K562 (cell line): ENCODE measurements around the gene GJE1. TPM values are rescaled to one million over a fixed set of nuclear protein-coding genes. Genes with fewer than 3 reads are reported as not detected.

Experiments used
- BCL6 ChIP-seq: fragments of 250-450 bp; sonication (Bioruptor Pico); IDR thresholded peaks from 2 replicates; pipeline ENCODE4 v1.4.0; 2020
- CAMTA2 ChIP-seq: fragments of 250-450 bp; sonication (Bioruptor Pico); conservative IDR thresholded peaks from 2 replicates; pipeline ENCODE4 v1.5.1; 2022
- DMBX1 ChIP-seq: fragments of 250-450 bp; sonication (Bioruptor Pico); IDR thresholded peaks from 2 replicates; pipeline ENCODE4 v1.8.0; 2022; ENCODE audit warnings: inconsistent platforms, mild to moderate bottlenecking, moderate library complexity, borderline replicate concordance
- DPF2 ChIP-seq: fragments of 450-650 bp; IDR thresholded peaks from 2 replicates; pipeline ENCODE4 v1.6.1; 2016
- HOXB6 ChIP-seq: fragments of 250-450 bp; sonication (Bioruptor Pico); IDR thresholded peaks from 2 replicates; pipeline ENCODE4 v1.5.1; 2022; ENCODE audit warnings: mild to moderate bottlenecking, borderline replicate concordance
- KAT8 ChIP-seq: fragments of 450-650 bp; IDR thresholded peaks from 2 replicates; pipeline ENCODE4 v1.6.1; 2016; ENCODE audit warnings: low read depth, mild to moderate bottlenecking
- MXI1 ChIP-seq: IDR thresholded peaks from 2 replicates; pipeline ENCODE4 v1.6.1; 2011; ENCODE audit warnings: low read depth, mild to moderate bottlenecking, improper control_type of control experiment, low read length
- PHTF2 ChIP-seq: fragments of 250-450 bp; sonication (Bioruptor Pico); IDR thresholded peaks from 2 replicates; pipeline ENCODE4 v1.5.0; 2021; ENCODE audit warnings: mild to moderate bottlenecking
- SETDB1 ChIP-seq: IDR thresholded peaks from one replicate; pipeline ENCODE4 v1.6.1; 2012; ENCODE audit warnings: low read length, control low read depth, inconsistent platforms
- SLC30A9 ChIP-seq: fragments of 250-450 bp; sonication (Bioruptor Pico); IDR thresholded peaks from 2 replicates; pipeline ENCODE4 v1.8.0; 2022; ENCODE audit warnings: mild to moderate bottlenecking, moderate library complexity
- SRSF9 ChIP-seq: fragments of 200-400 bp; formaldehyde crosslinking; IDR thresholded peaks from 2 replicates; pipeline ENCODE4 v1.6.1; 2017; ENCODE audit warnings: low read depth, low read length, borderline replicate concordance
- U2AF1 ChIP-seq: fragments of 200-400 bp; formaldehyde crosslinking; optimal IDR thresholded peaks from 2 replicates; pipeline ENCODE3; 2017; ENCODE audit warnings: mild to moderate bottlenecking, low read depth, low read length, moderate library complexity
- ZKSCAN8 ChIP-seq: fragments of 200-800 bp; sonication (Bioruptor generic); IDR thresholded peaks from 2 replicates; pipeline ENCODE4 v1.6.1; 2016; ENCODE audit warnings: missing genetic modification characterization, missing compliant biosample characterization
- ZNF124 ChIP-seq: sonication (generic); formaldehyde crosslinking; IDR thresholded peaks from 2 replicates; pipeline ENCODE4 v1.8.1; 2022; ENCODE audit warnings: missing genetic modification reagents
- ZNF143 ChIP-seq: sonication (generic); formaldehyde crosslinking; IDR thresholded peaks from 2 replicates; pipeline ENCODE4 v1.9.0; 2022; ENCODE audit warnings: mild to moderate bottlenecking, missing genetic modification reagents
- ZNF707 ChIP-seq: fragments of 250-450 bp; sonication (Bioruptor Pico); conservative IDR thresholded peaks from 2 replicates; pipeline ENCODE4 v1.8.0; 2022; ENCODE audit warnings: inconsistent platforms, mild to moderate bottlenecking, moderate library complexity
- ZNF785 ChIP-seq: fragments of 250-450 bp; sonication (Bioruptor Pico); IDR thresholded peaks from 2 replicates; pipeline ENCODE4 v1.4.0; 2020; ENCODE audit warnings: mild to moderate bottlenecking
- ZSCAN32 ChIP-seq: fragments of 450-650 bp; formaldehyde crosslinking; IDR thresholded peaks from 2 replicates; pipeline ENCODE4 v1.4.0; 2020; ENCODE audit warnings: mild to moderate bottlenecking, moderate library complexity
- polyA plus RNA-seq, 8 experiments: library from polyadenylated mRNA; depleted of rRNA in 4 of 8; stranded (reverse) in 5 of 8; unstranded in 3 of 8; fragments of >200 nt; fragmentation: Nextera tagmentation in 2 of 8; fragmentation: Illumina TruSeq in 1 of 8; extraction: Ambion mirVana in 2 of 8; extraction: Trizol in 1 of 8; gene quantifications; 2 replicates each; pipeline versions ENCODE4 v1.2.1 to v1.2.3, GENCODE V29; 2011 to 2014; ENCODE audit warnings: inconsistent platforms in 1 of 8, missing spikeins in 1 of 8
- total RNA-seq, 7 experiments: library from RNA; depleted of rRNA in 6 of 7; stranded (reverse); fragments of >200 nt in 6 of 7; fragmentation: Illumina TruSeq in 2 of 7; extraction: Trizol in 2 of 7; gene quantifications; 2 replicates each; pipeline versions ENCODE4 v1.2.1 to v1.2.3, GENCODE V29; 2011 to 2021; ENCODE audit warnings: low replicate concordance in 1 of 7
- TF ChIP-seq, protein P1 (sequence below): fragments of 200-400 bp; formaldehyde crosslinking; IDR thresholded peaks from 2 replicates; pipeline ENCODE4 v1.6.1; 2017; ENCODE audit warnings: mild to moderate bottlenecking, low read depth, low read length, moderate library complexity
- TF ChIP-seq, protein P2 (sequence below), 2 experiments: IDR thresholded peaks in 1 of 2; conservative IDR thresholded peaks in 1 of 2; 2 replicates each; pipeline ENCODE4 v1.6.1; 2016; ENCODE audit warnings: low read depth in 2 of 2, mild to moderate bottlenecking in 1 of 2, missing compliant biosample characterization in 1 of 2, missing genetic modification characterization in 1 of 2, moderate library complexity in 1 of 2
- TF ChIP-seq, protein P3 (sequence below): fragments of 450-650 bp; formaldehyde crosslinking; IDR thresholded peaks from 2 replicates; pipeline ENCODE4 v1.4.0; 2020; ENCODE audit warnings: mild to moderate bottlenecking
- TF ChIP-seq, protein P4 (sequence below): fragments of 450-650 bp; formaldehyde crosslinking; IDR thresholded peaks from 2 replicates; pipeline ENCODE4 v1.4.0; 2020; ENCODE audit warnings: mild to moderate bottlenecking, moderate library complexity

GJE1 gene
- total and polyA plus RNA-seq, 9 of the 15 experiments (the other 6 are each of a cell fraction or from before 2014, with no cell fraction given), result not detected

DNA sequence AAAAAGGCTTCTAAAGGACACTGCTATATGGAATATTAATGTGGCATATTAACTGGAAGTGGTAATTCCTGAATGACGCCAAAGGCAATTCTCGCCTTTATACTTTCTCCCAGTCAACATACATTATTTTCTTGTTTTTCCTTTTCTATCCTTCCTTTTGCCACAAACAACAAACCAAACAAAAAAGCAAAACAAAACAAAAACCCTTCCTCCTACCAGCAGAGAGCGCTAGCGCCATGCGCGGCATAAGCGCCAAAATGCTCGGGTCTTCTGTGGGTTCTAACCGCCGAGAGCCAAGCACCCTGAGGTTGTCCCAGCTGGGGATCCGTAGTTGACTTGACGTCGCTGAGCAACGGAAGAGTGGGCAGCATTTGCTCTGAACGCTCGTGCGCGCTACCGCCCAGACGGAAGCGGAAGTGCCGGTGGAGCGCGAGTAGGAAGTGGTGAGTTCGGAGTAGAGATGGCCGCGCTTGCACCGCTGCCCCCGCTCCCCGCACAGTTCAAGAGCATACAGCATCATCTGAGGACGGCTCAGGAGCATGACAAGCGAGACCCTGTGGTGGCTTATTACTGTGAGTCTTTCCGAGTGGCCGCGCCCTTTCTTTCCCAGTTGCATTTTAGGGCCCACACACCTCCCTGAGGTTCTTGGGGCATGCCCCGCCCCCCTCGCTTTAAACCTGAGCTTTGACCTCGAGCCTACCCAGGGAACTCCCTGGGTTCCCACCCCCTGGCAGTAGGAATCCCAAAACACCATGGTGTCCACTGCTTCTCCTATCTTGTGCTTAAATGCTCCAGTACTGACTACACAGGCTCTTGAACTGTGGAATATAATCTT is 14.3 kb downstream of the GJE1 start, which contains the start of the genes NMBR and VTA1 (continued):
- TF ChIP-seq, protein P1, sequence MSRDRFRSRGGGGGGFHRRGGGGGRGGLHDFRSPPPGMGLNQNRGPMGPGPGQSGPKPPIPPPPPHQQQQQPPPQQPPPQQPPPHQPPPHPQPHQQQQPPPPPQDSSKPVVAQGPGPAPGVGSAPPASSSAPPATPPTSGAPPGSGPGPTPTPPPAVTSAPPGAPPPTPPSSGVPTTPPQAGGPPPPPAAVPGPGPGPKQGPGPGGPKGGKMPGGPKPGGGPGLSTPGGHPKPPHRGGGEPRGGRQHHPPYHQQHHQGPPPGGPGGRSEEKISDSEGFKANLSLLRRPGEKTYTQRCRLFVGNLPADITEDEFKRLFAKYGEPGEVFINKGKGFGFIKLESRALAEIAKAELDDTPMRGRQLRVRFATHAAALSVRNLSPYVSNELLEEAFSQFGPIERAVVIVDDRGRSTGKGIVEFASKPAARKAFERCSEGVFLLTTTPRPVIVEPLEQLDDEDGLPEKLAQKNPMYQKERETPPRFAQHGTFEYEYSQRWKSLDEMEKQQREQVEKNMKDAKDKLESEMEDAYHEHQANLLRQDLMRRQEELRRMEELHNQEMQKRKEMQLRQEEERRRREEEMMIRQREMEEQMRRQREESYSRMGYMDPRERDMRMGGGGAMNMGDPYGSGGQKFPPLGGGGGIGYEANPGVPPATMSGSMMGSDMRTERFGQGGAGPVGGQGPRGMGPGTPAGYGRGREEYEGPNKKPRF, result no peak
- no peak for TF ChIP-seq ZNF124 (CRISPR knock-in tag)
- TF ChIP-seq, protein P2, sequence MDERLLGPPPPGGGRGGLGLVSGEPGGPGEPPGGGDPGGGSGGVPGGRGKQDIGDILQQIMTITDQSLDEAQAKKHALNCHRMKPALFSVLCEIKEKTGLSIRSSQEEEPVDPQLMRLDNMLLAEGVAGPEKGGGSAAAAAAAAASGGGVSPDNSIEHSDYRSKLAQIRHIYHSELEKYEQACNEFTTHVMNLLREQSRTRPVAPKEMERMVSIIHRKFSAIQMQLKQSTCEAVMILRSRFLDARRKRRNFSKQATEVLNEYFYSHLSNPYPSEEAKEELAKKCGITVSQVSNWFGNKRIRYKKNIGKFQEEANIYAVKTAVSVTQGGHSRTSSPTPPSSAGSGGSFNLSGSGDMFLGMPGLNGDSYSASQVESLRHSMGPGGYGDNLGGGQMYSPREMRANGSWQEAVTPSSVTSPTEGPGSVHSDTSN (CRISPR knock-in tag; IDR thresholded peaks at IDR 0.05; ENCODE audit: low read depth), result no peak
- TF ChIP-seq, protein P2 (tag; conservative IDR thresholded peaks at IDR 0.05; ENCODE audit: low read depth), result no peak
- TF ChIP-seq CAMTA2 (CRISPR knock-in tag), result no peak
- TF ChIP-seq DMBX1 (CRISPR knock-in tag), result no peak
- no peak for TF ChIP-seq ZNF143 (CRISPR knock-in tag)
- no peak for TF ChIP-seq KAT8
- TF ChIP-seq, protein P3, sequence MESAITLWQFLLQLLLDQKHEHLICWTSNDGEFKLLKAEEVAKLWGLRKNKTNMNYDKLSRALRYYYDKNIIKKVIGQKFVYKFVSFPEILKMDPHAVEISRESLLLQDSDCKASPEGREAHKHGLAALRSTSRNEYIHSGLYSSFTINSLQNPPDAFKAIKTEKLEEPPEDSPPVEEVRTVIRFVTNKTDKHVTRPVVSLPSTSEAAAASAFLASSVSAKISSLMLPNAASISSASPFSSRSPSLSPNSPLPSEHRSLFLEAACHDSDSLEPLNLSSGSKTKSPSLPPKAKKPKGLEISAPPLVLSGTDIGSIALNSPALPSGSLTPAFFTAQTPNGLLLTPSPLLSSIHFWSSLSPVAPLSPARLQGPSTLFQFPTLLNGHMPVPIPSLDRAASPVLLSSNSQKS (CRISPR knock-in tag), result no peak
- TF ChIP-seq ZNF785 (CRISPR knock-in tag), result no peak
- no peak for TF ChIP-seq HOXB6 (CRISPR knock-in tag)
- TF ChIP-seq, protein P4, sequence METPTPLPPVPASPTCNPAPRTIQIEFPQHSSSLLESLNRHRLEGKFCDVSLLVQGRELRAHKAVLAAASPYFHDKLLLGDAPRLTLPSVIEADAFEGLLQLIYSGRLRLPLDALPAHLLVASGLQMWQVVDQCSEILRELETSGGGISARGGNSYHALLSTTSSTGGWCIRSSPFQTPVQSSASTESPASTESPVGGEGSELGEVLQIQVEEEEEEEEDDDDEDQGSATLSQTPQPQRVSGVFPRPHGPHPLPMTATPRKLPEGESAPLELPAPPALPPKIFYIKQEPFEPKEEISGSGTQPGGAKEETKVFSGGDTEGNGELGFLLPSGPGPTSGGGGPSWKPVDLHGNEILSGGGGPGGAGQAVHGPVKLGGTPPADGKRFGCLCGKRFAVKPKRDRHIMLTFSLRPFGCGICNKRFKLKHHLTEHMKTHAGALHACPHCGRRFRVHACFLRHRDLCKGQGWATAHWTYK (CRISPR knock-in tag), result peak; percentile 16; the same call in 1 of the 2 replicates
- no peak for TF ChIP-seq ZSCAN32 (CRISPR knock-in tag)
- no peak for TF ChIP-seq BCL6 (CRISPR knock-in tag)
- peak; percentile 89 for TF ChIP-seq SETDB1
- TF ChIP-seq DPF2, result peak; percentile 60; the same call in 1 of the 2 replicates
- TF ChIP-seq SRSF9, result no peak
- TF ChIP-seq MXI1, result peak; percentile 93
- no peak for TF ChIP-seq U2AF1
- TF ChIP-seq PHTF2 (CRISPR knock-in tag), result no peak
- no peak for TF ChIP-seq ZNF707 (CRISPR knock-in tag)
- no peak; the same call in 1 of the 2 replicates for TF ChIP-seq ZKSCAN8 (CRISPR knock-in tag)
- TF ChIP-seq SLC30A9 (CRISPR knock-in tag), result no peak
